HG03432 (cell line): Measurements from ENCODE around the gene PREX1.
"Not testable (repeated sequence)": the region's sequence is repeated elsewhere in the genome, so short reads cannot be mapped to it uniquely, and the experiment has no call there.

Experiments
- ATAC-seq: cut with Tn5 transposase; IDR thresholded peaks from one replicate; pipeline ENCODE4 v1.9.1; 2021; ENCODE audit warnings: mild to moderate bottlenecking, moderate library complexity; ENCODE audit not compliant: unreplicated experiment

Gene PREX1

DNA sequence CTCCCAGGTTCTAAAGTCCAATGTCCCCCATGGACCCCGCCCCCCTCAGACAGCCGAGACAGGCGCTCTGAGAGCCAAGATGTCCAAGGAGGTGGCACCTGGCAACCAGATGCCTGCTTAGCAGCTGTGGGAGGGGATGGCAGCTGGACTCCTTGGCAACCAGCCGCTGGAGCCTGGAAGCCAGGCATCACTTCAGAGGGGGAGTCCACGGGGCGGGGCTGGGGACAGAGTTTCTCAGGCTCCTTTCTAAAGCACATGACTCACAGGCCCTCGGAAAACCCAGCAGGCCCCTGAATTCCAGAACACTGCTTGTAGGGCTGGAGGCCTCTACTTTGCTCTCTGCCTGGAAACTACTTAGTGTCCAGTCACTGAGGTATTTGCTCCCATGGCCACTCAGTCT lies 51.5 kb downstream of the PREX1 start:
- no peak for ATAC-seq

GRCh38 chr20:48775545-48775944 lies 52.3 kb downstream of the PREX1 start:
- ATAC-seq: not testable (repeated sequence)

- ATAC-seq: no peak
These were observed 53.1 kb downstream of the PREX1 start for GRCh38 chr20:48774696-48775095.

DNA sequence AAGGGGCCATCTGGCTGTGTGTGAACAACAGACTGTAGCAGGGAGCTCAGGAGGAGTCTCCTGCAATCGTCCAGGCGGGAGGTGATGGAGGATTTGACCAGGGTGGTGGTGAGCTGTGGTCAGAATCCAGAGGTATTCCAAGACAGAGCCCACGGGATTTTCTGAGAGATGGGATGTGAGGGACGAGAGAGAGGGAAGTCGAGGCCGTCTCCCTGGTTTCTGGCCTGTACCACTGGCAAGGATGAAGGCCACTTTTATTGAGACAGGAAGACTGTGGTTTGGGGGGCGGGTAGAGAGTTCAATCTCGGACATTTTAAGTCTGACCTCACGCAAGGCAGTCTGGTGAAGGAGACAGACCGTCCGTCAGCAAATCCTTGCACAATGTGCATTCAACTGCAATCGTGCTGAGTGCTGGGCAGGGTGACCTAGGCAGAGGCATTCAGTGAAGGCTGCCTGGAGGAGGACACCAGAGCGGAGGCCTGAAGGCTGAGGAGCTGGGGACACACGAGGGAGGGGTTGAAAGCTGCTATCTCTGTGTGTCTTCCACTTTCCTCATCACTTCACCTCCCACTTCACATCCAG lies 53.9 kb downstream of the PREX1 start:
- ATAC-seq: no peak

- no peak for ATAC-seq
These were observed 55.4 kb downstream of the PREX1 start for GRCh38 chr20:48772183-48772976.

DNA sequence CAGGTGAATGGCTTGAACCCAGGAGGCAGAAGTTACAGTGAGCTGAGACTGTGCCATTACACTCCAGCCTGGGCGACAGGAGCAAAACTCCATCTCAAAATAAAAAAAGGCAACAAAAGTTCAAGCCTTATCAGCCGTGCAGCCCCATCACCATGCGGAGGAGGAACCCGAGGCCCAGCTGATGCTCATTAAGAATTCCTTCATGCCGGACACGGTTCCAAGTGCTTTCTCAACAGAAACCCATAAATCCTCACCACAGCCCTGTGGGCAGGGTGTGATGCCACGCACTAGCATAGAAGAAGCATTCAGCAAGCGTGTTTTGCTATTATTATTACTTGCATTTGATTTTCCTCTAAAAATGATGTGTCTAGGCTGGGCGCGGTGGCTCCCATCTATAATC lies 56.3 kb downstream of the PREX1 start:
- no peak for ATAC-seq

DNA sequence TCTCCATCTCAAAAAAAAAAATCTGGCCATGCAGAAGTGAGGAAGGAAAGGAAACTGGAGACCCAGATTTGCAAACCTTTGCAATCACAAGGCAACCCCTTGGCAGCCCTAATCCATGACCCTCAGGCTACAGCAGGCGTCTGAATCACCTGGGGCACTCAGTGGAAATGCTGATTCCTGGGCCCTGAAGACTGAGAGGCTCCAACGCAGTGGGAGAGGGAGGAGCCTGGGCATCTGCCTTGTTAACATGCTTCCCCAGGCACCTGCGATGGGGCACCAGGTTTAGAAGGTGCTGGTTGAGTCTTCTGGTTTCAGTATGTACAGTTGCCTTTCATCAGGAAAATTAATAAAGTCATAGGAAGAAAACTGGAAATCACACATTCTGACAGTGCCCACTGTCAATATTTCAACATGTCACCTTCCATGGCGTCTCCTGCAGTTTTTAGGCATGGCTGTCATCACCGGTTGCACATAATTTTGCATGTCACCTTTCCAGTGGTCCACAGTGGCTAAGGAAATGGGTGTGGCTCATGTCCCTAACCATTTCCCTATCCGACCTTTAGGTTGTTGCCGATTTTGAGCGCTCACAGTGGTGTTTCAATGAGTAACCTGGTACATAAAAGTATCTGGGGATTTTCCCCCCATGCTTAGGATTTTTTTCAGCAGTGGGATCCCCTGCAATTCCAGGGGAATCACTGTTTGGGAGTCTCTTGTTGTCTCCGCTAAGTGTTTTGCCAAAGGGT lies 56.9 kb downstream of the PREX1 start:
- ATAC-seq: no peak

DNA sequence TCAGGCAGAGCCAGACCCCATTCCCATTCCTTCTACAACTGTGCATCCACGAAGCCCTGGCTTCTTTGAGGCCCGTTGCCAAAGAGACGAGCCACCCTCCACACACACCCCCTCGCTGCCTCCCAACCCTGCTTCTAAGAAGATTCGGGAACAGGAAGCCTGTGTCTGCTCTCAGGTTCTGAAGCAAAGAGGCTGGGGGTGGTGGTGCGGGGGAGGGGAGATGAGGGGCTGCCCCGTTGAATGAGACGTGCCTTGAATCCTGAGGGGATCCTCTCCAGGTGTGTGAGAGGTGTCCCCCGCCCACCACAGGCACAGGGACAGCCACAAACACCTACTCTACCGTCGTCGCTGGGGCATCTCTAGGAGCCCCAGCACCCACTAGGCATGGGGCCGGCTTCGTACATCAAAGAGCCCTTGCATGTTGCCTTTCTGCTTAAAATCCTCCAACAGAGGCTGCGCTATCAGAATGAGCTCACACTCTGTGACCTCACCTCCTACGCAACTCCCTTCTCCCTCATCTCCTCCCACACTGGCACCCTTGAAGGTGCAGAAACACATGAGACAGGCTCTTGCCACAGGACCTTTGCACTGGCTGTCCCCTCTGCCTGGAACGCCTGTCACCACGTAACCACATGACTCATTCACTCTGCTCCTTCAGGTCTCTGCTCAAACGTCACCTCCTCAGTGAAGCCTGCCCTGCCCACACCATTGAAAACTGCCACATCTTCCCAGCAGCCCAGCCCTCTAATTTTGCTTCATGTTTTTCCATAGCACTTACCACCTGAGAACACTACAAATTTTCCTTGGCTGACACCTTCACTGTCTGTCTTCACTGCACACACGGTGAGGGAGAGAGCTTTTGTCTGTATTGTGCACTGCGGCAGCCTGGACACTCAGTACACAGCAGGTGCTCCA lies 58.5 kb downstream of the PREX1 start:
- ATAC-seq: no peak

DNA sequence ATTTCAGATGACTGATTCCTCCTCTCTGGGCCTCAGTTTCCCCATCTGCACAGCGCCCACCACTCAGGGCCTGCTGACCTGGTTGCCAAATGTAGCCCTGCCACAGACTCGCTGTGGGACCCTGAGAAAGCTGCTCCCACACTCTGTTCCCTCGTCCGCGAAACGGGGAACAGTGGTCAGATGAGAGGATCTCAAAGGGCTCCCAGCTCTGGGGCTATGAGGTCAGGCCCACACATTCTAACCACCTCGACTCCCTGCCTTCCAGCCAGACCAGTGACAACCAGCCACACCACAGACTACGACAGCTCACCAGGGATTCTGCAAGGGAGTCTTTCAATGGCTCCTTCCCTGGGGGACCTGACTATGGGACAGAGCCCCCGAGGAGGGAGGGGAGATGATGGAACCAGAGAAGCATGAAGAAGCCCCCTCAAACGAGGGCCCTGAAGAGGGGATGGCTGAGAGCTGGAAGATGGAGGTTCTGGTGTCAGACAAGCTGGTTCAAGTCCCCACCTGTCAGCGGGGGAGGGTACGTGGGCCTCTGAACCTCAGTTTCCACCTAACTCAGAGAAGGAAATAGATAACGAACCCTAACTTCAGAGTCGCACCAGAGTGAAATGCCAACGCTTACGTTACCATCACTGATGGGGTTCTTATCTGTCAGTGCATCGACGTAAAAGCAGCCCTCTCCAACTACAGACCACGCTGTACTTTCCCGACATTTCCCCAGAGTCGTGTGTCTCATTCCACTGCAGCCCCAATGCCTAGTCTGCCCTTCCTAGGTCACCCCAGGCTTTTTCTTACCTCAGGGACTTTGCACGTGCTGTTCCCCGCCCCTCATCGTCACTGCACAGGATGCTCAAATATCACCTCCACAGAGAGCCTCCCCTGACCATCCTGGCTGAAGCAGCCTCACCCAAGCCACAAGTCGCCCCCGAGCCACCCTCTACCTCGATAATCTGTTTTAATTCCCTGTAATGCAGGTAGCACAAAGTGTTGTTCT lies 60.5 kb downstream of the PREX1 start:
- ATAC-seq: no peak

- no peak for ATAC-seq
These were observed 61.6 kb downstream of the PREX1 start for GRCh38 chr20:48766205-48766604.

- no peak for ATAC-seq
These were observed 62.4 kb downstream of the PREX1 start for GRCh38 chr20:48765359-48765758.

GRCh38 chr20:48763216-48763914 lies 64.4 kb downstream of the PREX1 start:
- no peak for ATAC-seq

DNA sequence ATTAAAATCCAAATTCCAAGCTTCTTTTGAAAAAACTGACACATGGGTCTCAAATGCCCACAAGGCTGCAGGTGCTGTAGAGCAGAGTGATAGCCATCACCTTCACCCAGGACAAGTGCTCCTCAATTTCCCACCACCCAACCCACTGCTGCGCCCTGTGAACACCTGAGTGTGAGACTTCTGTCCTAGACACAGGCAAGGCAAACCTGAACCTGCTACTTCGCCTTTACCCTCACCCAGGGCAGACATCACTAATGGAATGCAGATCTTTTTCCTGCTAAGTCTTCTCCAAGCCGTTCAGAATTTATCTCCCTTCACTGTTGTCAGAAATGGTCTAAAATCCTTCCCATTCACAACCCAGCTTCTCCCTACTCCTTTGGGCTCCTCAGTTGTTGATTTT lies 65.9 kb downstream of the PREX1 start:
- ATAC-seq: no peak

- ATAC-seq: no peak
These were observed 66.6 kb downstream of the PREX1 start for GRCh38 chr20:48761023-48761785.

GRCh38 chr20:48760403-48760983 lies 67.3 kb downstream of the PREX1 start:
- ATAC-seq: peak; percentile 71

DNA sequence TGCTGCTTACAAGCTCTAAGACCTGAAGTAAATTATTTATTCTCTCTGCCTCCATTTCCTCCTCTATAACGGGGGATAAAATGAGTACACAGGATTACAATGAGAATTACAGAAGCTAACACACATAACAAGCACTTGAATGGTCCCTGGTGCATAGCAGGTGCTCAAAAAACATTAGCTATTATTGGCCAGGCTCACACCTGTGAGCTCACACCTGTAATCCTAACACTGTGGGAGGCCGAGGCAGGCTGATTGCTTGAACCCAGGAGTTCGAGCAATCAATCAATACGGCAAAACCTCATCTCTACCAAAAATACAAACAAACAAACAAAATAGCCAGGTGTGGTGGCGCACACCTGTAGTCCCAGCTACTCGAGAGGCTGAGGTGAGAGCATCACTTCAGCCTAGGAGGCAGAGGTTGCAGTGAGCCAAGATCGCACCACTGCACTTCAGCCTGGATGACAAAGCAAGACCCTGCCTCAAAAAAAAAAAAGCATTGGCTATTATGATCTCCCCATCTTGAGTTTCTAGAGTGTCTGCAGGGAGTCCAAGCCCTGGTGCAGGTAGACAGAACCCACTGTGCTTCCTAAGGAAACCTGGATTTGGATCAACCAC lies 68.1 kb downstream of the PREX1 start:
- no peak for ATAC-seq

- no peak for ATAC-seq
These were observed 69.5 kb downstream of the PREX1 start for GRCh38 chr20:48758206-48758820.
